HG03280 (cell line): Measurements from ENCODE around the gene CPPED1.
"Not testable (repeated sequence)": the region's sequence is repeated elsewhere in the genome, so short reads cannot be mapped to it uniquely, and the experiment has no call there.

Experiments used
- ATAC-seq: cut with Tn5 transposase; IDR thresholded peaks from one replicate; pipeline ENCODE4 v1.9.1; 2021; ENCODE audit warnings: mild to moderate bottlenecking, moderate library complexity; ENCODE audit not compliant: unreplicated experiment

CPPED1 gene

DNA sequence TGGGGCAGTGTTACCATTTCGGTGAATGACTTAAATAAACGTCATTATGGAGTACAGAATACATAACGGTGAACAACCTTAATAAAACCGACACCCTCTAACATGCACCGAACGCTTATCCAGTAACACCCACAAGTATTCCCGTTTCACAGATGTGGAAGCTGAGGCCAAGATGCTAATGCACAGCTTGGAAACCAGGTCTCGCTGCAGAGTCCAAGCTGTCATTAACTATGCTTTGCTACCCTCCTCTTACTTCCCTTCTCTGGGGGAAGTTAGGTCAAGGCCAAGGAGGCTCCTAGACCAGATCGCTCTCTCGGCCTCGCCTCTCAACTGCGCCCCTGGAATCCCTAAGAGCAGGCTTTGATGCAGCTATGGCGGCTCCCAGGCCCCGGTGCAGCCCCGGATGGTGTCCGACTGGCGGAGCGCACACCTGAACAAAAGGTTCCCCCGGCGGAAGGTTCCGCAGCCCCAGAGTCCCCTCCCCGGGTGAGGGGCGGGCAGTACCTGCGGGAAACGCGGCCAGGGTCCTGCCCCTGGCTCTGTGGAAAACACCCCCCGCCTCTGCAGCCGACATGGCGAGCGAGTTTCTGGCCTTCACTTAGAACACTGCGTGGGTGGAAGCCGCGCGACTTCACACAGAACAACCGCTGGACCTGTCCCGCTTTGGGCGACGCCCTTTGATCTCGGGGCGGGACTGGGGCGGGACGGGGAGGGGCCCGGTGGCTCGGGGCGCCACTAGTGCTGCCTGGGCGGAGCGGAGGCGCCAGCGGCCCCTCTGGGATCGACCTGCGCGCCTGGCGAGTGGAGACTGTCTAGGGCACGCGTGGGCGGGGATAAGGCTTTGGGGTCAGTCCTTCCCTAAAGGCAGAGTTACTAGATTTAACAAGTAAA lies at the start of gene CPPED1:
TSS of gene CPPED1 (minus strand) at position 685 of the 891 bp plus-strand sequence. CDS start at position 574, 111 bp downstream.
- peak; percentile 88 for ATAC-seq

DNA sequence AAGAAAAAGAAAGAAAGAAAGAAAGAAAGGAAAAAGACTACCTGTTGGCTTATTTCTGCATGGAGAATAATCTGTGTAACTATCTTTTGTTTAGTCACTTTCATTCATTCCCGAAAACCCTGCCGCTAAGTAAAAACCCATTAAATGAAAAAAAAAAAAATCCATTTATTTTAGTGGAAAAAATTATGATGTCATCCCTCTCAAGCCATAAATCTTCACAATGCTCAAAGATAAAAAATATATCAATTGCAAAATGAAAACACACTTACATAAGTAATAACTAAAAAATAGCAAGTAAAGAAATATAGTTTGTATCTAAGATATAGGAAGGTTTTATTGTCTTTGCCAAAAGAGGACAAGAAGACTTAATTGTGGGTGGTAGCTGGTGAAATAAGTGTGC lies 46.5 kb upstream of the CPPED1 start:
- no peak for ATAC-seq

DNA sequence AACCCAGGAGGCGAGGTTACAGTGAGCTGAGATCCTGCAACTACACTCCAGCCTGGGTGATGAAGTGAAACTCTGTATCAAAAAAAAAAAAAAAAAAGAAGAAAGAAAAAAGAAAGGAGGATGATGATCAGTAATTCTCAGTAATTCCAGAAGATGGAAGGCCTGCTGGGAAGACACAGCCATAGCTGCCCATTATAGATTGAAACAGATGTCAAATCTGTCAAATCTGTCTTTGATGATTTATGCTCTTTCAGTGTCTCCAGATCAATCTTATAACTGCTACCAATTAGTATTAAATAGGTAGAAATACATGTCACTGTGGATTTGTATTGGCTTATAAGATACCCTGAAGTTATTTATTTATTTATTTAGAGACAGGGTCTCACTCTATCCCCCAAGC lies 42.9 kb upstream of the CPPED1 start:
- no peak for ATAC-seq

DNA sequence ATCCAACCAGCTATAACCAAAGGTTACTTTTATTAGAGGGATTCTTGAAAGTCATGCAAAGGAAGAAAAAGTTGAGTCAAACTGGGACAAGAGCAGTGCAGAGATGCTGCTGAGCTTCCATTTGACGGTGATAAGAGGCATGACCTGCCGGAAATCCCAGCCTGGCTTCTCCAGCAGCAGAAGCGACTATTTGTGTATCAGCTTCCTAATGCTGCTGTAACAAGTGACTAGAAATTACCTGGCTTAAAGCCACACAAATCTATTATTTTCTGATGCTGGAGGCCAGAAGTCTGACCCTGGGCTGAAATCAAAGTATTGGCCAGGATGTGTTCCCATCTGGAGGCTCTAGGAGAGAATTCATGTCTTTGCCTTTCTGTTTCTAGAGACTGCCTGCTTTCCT lies 41.6 kb upstream of the CPPED1 start:
- no peak for ATAC-seq

DNA sequence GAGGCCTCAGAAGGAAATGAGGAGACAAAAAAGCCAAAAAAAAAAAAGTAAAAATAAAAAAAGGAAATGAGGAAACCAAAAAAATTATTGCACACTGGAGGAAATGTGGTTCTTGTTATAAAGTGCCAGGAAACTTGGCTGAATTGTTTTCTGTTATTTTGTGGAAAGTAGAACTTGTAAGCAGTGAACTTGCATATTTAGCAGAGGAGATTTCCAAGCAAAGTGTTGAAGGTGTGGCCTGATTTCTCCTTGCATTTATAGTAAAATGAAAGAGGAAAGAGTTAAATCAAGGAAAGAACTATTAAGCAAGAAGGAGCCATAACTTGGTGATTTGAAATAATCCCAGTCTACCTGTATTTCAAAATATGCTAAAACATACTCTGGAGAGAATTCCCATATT lies 34.1 kb upstream of the CPPED1 start:
- no peak for ATAC-seq

GRCh38 chr16:12837291-12837690 lies 33.6 kb upstream of the CPPED1 start:
- ATAC-seq = no peak

GRCh38 chr16:12833926-12834325 lies 30.2 kb upstream of the CPPED1 start:
- no peak for ATAC-seq

- no peak for ATAC-seq
These were observed 25.6 kb upstream of the CPPED1 start for GRCh38 chr16:12829096-12829888.

DNA sequence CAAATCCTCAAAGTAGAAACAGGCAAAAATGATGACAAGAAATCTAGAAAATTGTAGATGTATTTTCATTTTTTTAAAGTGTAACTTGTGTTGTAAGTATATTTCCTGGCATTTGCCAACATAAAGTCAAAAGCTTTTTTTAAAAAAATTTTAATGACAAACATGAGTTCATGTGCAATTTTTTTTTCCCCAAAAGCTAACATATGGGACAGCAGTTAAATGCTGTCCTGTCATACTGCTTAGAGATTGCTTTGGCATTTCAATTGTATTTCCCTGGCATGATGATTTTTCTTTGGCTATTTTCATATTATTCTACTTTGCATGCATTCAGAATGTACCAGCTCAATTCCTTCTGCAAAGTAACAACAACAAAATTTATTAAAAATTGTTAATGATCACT lies 24.5 kb upstream of the CPPED1 start:
- no peak for ATAC-seq

DNA sequence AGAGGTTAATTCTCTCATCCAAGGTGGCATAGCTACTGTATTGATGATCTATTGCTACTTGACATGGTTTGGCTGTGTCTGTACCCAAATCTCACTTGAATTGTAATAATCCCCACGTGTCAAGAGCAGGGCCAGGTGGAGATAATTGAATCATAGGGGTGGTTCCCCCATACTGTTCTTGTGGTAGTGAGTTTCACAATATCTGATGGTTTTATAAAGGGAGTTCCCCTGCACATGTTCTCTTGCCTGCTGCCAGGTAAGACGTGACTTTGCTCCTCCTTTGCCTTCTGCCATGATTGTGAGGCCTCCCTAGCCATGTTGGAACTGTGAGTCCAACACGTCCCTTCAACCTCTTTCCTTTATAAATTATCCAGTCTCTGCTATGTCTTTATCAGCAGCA lies 22.9 kb upstream of the CPPED1 start:
- ATAC-seq = no peak

GRCh38 chr16:12819126-12820117 lies 15.7 kb upstream of the CPPED1 start:
- ATAC-seq = no peak

DNA sequence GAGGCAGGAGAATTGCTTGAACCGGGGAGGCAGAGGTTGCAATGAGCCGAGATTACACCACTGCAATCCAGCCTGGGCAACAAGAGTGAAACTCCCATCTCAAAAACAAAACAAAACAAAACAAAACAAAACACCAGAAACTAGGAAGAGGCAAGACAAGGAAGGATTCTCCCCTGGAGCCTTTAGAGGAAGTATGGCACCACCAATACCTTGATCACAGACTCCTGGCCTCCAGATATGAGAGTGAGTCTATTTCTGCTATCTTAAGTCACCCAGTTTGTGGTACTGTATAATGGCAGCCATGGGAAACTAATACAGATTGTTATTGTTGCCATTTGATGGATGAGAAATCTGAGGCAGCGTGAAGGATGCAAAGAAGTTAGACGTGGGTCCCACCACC lies 14.6 kb upstream of the CPPED1 start:
- no peak for ATAC-seq

DNA sequence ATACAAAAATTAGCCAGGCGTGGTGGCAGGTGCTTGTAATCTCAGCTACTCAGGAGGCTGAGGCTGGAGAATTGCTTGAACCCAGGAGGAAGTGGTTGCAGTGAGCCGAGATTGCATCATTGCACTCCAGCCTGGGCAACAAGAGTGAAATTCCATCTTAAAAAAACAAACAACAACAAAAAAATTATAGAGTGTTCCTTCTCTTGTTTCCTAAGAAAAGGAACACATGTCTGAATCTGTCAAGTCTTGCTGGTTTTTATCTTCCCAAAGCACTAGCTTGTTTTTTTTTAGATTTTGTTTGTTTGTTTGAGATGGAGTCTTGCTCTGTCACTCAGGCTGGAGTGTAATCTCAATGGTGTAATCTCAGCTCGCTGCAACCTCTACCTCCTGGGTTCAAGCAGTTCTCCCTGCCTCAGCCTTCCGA lies 13.1 kb upstream of the CPPED1 start:
- ATAC-seq = not testable (repeated sequence)

DNA sequence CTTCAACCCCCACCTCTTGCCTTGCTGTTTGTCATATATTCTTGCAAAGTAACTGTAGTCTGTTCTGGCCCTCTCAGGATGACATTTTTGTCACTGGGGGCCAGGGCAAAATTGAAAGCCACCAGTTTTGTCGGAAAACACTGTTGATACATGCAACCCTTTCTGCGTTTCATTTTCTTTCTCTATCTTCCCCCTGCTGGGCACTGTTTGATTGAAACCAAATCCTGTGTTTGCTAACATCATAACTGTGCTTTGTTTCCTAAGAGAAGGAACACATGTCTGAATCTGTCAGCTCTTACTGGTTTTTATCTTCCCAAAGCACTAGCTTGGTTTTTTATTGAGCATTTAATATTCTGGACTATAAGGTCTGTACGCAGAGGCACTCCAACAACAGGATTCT lies 11.7 kb upstream of the CPPED1 start:
- no peak for ATAC-seq

GRCh38 chr16:12813734-12814133 lies 10.0 kb upstream of the CPPED1 start:
- not testable (repeated sequence) for ATAC-seq

DNA sequence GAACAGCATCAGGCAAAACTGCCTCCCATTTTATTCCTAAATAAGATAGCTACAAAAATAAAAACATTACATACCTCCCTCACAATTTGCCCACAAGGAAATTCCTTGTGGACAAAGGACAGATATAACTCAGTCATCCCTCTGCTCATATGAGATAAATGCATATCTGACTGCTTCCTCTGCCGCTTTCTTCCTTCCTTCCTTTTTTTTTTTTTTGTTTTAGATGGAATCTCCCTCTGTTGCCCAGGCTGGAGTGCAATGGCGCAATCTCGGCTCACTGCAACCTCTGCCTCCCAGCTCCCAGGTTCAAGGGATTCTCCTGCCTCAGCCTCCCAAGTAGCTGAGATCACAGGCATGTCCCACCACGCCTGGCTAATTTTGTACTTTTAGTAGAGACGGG lies 9.6 kb upstream of the CPPED1 start:
- not testable (repeated sequence) for ATAC-seq

DNA sequence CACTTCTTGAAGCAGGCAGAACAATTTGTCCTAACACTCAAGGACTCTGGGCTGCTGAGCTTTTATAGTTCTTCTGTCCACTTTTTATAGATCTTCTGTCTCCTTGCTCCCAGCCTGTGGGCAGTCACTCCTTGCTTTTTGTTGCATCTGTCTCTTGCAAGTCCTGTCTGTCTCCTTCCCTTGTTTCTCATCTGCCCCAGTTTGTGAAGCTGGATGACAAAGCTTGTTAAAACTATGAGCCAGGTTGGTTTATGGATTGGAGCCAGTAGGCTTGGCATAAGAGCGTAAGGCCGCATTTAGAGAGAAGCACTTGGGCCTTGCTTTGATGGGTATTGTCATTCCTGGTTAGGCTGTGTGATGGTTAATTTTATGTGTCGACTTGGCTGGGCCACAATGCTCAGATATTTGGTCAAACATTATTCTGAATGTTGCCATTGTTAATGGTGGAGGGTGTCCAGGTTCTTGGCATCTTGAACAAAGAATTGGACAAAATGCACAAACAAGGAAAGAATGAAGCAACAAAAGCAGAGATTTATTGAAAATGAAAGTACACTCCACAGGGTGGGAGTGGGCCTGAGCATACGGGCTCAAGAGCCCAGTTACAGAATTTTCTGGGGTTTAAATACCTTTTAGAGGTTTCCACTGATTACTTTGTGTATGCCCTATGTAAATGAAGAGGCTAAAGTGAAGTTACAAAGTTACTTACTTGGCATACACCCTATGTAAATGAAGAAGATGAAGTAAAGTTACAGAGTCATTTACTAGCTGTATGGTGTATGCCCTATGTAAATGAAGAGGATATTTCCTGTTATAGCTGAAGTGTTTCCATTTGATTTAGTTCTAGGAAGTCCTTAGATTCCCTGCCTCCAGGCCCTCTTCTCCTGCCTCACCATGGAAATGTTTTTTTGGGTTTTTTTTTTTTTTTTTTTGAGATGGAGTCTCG lies 8.0 kb upstream of the CPPED1 start:
- no peak for ATAC-seq

DNA sequence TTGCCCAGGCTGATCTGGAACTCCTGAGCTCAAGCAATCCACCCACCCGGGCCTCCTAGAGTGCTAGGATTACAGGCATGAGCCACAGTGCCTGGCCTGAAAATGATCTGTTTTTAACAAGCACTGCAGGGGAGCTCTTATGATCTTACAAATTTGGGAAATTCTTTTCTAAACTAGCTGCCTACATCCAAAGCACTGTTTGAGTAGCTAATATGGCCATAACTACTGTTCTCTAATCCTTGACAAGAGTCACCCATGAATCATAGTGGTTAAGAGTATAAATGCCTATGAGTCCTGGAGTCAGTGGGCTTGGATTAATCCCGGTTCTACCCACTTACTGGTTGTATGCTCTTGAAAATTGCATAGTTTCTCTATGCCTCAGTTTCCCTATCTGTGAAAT lies 1.4 kb upstream of the CPPED1 start:
- ATAC-seq = no peak

GRCh38 chr16:12804395-12804794 lies 708 bp upstream of the CPPED1 start:
- ATAC-seq = no peak

- no peak for ATAC-seq
These were observed 1.0 kb downstream of the CPPED1 start for GRCh38 chr16:12802661-12803060.
